ENCODE data around the gene PPP1R8.

GRCh38 chr1:27889506-27889905 is 58.9 kb downstream of the PPP1R8 start:
- TF ChIP-seq, protein P1, sequence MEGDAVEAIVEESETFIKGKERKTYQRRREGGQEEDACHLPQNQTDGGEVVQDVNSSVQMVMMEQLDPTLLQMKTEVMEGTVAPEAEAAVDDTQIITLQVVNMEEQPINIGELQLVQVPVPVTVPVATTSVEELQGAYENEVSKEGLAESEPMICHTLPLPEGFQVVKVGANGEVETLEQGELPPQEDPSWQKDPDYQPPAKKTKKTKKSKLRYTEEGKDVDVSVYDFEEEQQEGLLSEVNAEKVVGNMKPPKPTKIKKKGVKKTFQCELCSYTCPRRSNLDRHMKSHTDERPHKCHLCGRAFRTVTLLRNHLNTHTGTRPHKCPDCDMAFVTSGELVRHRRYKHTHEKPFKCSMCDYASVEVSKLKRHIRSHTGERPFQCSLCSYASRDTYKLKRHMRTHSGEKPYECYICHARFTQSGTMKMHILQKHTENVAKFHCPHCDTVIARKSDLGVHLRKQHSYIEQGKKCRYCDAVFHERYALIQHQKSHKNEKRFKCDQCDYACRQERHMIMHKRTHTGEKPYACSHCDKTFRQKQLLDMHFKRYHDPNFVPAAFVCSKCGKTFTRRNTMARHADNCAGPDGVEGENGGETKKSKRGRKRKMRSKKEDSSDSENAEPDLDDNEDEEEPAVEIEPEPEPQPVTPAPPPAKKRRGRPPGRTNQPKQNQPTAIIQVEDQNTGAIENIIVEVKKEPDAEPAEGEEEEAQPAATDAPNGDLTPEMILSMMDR (conservative IDR thresholded peaks at IDR 0.05; ENCODE audit: low read length): no peak
- TF ChIP-seq EZH2phosphoT487 (IDR thresholded peaks at IDR 0.05; ENCODE audit: borderline replicate concordance): no peak
